GM21515 (cell line): ENCODE measurements around the gene PRKCQ.
"Not testable (repeated sequence)": the region's sequence is repeated elsewhere in the genome, so short reads cannot be mapped to it uniquely, and the experiment has no call there.

Source experiments
- ATAC-seq: cut with Tn5 transposase; IDR thresholded peaks from one replicate; pipeline ENCODE4 v1.9.1; 2021; ENCODE audit not compliant: unreplicated experiment

PRKCQ gene

DNA sequence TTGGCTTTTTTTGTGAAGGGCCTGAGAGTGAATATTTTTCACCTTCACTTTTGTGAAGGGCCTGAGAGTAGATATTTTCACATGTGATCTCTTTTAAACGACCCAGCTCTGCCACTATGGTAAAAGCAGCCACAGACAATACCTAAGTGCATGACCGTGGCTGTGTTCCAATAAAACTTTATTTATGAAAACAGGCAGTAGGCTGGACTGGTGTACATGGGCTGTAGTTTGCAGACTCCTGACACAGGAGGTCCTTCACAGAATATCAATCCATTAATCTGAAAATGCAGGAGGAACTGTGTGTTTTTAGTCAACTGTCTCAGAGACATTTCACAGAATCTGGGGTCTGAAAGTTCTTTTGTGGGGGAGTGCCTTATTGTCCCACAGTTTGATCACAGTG lies 186.9 kb downstream of the PRKCQ start:
- no peak for ATAC-seq

DNA sequence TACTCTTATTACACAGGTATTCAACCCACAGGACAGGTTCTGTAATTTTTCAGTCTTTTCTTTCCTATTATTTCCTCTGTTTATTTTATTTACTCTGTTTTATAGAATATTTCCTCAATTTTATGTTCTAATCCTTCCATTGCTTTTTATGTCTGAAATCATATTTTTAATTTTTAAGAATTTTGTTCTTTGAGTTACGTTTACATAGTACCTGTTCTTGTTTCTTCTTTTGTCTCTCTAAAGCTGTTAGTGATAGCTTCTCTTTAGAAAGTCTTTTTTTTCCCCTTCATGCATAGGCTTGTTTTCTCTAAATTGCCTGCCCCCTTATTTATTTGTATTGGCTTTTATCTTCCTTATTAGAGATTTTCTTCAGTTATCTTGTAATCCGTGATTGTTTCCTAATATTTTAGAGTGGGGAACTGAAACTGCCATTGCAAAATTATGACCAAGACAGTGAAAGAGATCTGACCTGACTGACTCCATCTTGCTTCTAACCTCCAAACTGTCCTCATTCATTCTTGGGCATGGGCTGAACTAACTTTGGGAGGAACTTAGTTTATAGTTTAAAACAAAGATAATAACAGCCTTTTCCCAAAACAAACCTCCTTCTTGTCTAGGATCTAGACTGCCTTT lies 189.7 kb downstream of the PRKCQ start:
- ATAC-seq, result no peak

DNA sequence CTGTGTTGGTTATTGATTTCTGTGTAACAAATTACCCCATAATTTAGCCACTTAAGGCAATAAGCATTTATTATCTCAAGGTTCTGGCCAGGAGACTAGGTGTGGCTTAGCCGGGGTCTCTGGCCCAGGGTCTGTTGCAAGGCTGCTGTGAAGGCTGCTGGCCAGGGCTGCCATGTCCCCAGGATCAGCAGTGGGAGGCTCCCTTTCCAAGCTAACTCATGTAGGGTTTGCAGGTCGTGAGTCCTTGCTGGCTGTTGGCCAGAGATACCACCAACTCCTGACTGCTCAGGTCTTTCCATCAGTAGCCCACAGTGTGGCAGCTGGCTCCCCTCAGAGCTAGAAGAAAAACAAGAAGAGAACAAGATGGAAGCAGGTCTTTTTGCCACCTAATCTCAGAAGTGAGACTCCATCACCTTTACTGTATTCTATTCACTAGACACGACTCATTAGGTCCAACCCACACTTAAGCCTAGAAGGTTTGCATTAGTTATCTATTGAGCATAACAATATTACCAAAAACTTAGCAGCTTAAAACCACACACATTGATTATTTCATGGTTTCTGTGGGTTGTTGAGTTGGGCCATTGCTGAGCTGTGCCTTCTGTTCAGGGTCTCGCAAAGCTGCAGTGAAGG lies 191.7 kb downstream of the PRKCQ start:
- no peak for ATAC-seq

DNA sequence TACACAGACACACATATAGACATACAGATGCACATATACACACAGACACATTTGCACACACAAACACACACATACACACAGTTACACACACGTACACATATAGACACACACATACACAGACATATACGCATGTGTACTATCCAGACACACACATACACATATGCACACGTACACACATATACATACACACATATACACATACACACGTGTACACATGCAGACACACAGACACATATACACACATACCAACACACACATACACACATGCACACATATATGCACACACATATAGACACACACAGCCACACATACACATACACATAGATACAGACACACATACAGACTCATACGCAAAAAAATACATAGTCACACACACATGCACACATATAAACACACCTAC lies 193.1 kb downstream of the PRKCQ start:
- no peak for ATAC-seq

DNA sequence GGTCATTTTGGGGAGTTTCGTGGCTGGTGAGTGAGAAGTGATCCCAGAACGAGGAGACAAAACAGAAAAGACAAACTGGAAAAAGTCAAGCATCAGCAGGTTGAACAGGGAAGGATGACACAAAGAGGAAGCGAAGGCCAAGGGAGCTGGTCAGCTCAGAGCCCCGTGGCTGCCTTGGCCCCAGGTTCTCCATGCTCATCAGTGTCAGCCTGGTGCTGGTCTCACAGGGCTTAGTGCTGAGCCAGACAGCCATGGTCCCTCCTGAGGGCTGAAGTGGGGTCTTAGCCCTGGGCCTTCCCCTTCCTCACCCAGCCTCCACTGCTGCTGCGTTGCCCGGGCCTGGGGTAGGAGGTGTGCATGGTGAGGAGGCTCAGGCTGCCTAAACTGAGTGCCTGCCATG lies 193.7 kb downstream of the PRKCQ start:
- ATAC-seq, result no peak

DNA sequence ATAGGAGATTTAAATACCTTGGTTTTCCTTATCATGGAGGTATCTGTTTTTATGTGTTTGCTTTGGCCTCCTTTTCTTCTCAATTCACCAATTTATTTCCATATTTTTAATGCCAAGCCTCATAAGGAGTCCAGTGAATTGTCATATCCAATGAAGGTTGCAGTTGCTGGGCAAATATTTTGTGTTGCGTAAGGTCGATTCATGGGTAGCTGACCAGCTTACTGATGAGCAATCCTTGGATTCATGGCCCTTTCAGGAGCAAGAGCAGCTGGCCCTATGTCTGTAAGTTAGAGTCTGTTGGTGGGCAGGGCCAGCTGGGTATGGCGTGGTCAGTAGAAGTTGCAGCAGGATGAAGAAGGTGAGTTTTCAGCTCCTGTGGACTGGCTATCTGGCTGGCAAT lies 194.4 kb downstream of the PRKCQ start:
- ATAC-seq, result no peak

DNA sequence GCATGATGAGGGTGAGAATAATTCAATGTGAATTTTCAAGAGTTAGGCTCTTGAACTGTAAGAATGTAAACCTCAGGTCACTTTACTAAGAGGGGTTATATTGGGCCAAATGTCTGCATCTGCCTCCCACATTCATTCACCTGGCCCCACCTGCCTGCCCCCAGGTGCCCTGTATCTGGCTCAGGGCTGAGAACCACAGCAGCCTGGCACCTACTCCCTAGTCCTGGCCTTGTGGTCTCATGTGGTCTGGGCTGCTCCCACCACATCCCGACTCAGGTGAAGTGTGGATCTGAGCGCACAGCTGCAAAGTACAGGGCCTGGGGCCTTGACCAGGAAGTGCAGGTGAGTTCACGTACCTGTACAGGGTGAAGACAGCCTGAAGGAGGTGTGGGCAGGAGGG lies 195.2 kb downstream of the PRKCQ start:
- no peak for ATAC-seq

DNA sequence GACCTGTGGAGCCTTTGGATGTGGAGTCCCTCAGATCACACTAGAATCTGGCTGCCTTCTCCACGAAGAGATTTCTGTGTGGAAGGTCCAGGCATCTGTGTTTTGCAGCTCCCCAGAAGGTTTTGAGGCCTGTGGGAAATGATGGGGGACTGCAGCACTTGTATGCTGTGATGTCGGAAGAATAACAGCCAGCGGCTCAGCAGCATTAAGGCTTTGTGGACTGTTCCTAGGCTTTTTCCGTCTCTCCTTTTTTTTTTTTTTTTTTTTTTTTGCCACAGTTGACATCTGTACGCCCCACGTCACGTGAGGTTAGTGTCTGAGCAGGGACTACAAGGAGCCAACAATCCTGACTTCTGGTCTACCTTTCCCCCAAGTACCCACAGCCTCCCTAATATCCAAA lies 196.0 kb downstream of the PRKCQ start:
- no peak for ATAC-seq

DNA sequence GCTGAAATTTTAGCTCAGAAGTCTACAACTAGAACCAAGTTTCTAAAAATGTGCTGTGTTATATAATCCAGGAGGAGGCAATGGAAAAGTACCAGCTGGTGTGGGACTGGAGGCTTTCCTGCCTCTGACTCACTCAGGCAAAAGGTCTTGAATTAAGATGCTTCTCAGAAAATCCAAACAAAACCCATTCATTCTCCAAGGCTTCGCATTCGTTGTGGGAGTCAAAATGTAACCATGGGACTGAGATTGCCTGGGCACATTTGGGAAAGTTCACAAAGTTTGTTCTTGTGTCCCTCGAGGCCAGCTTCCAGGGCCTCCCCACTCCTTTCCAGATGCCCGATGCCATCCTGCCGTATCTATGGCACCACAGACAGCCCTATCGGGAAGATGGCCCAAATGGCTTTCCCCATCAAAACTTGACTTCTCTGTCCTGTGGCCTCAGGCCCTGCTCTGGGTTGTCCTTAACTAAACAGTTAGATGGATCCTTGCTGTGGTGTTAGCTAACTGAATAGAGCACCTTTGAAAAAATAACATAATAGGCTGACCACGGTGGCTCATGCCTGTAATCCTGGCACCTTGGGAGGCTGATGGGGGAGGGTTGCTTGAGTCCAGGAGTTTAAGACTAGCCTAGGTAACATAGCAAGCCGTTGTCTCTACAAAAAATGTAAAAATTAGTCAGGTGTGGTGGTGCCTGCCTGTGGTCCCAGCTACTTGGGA lies 196.8 kb downstream of the PRKCQ start:
- ATAC-seq, result no peak

DNA sequence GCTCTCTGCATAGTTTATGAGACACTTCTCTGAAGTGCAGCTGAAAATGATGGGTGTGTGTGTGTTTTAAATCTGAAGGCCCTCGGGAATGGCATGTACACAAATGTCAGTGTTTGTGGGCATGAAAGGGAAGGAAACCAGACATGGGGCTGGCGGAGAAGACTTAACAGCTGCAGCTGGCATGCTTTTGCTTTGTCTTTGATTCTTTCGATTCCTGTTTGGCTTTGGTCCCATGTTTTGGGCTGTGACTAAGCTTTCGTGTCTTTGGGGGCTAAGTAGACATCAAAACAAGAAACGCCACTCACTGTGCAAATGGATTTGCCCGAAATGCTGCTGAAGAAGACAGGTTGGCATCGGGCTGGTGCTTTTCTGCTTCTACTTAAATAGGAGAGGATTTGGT lies 198.0 kb downstream of the PRKCQ start:
- ATAC-seq, result no peak

DNA sequence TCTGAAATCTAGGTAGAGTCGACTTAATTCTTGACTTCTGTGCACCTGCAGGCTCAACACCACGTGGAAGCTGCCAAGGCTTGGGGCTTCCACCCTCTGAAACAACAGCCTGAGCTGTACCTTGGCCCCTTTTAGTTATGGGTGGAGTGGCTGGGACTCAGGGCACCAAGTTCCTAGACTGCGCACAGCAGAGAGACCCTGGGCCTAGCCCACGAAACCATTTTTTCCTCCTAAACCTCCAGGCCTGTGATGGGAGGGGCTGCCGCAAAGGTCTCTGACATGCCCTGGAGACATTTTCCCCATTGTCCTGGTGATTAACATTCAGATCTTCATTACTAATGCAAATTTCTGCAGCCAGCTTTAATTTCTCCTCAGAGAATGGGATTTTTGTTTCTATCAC lies 199.6 kb downstream of the PRKCQ start:
- not testable (repeated sequence) for ATAC-seq

DNA sequence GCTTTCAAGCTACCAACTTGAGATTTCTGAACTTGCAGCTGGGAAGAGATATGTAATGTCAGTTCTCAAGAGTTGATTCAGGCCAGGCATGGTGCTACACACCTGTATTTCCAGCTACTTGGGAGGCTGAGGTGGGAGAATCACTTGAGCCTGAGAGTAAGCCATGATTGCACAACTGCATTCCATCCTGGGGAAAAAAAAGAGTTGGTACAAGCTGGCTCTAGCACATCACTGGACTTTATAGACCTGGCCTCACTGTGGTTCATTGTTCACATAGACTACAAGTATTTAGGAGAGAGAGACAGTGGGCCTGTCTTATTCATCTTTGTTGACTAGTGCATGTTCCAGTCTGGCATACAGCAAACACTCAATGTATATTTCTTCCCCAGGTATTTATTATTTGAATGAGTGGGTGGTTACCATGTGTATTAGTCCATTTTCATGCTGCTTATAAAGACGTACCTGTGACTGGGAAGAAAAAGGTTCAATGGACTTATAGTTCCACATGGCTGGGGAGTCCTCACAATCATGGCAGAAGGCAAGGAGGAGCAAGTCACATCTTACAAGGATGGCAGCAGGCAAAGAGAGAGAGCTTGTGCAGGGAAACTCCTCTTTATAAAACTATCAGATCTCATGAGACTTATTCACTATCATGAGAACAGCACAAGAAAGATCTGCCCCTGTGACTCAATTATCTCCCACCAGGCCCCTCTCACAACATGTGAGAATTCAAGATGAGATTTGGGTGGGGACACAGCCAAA lies 200.9 kb downstream of the PRKCQ start:
- ATAC-seq, result no peak
